Measurements from ENCODE around the gene RNF19B. TPM values are rescaled to one million over a fixed set of nuclear protein-coding genes. Genes with fewer than 3 reads are reported as not detected.
A peak's percentile ranks its signal among the peaks of the same experiment; 100 is the strongest.

Gene RNF19B
- total and polyA plus RNA-seq, 2 of the 13 experiments (the other 11 are each of a cell fraction or from before 2014, with no cell fraction given), result 15.3 to 22.5 TPM

GRCh38 chr1:32893198-32894018 lies 71.2 kb downstream of the RNF19B start:
- DNase-seq (ENCODE audit: low spot score) (no peak), FAIRE-seq (no peak), ATAC-seq (peak; percentile 54; the same call in 2 of the 3 replicates)
- in situ Hi-C loops (cut with HindIII; ENCODE audit: extremely low pct_ligation_motif_present, low pct_unique_long_range_greater_than_20kb), result no loop called here
- ChIA-PET CTCF (ENCODE audit: low intra/inter-chr PET ratio, low total read pairs) (no interaction called here), POLR2A (no interaction called here)
- H3K4me3 ChIP-seq (replicated peaks in 1 of 3; ENCODE audit: insufficient read depth in 1 of 3, low read depth in 2 of 3, low read length in 3 of 3), result peak overlapping the region; percentile 11 to 62 (median 55); a peak in 4 of 6 replicates
- TF ChIP-seq SRSF1 (optimal IDR thresholded peaks at IDR 0.05; ENCODE audit: low read depth, low read length) (peak; percentile 63), PATZ1 (CRISPR knock-in tag; IDR thresholded peaks at IDR 0.05) (peak; percentile 68), RXRA (CRISPR knock-in tag; IDR thresholded peaks at IDR 0.05) (0 out of 2 replicates have a peak, but pooled peaks have one; percentile 3), STAG1 (CRISPR knock-in tag; IDR thresholded peaks at IDR 0.05) (0 out of 2 replicates have a peak, but pooled peaks have one; percentile 11), ZKSCAN8 (CRISPR knock-in tag; IDR thresholded peaks at IDR 0.05; ENCODE audit: borderline replicate concordance) (no peak), AHDC1 (CRISPR knock-in tag; IDR thresholded peaks at IDR 0.05; ENCODE audit: borderline replicate concordance) (no peak), EHMT2 (IDR thresholded peaks at IDR 0.05; ENCODE audit: borderline replicate concordance, low read depth, low read length) (no peak), CCAR2 (optimal IDR thresholded peaks at IDR 0.05; ENCODE audit: low read depth, low read length) (no peak), MIXL1 (CRISPR knock-in tag; IDR thresholded peaks at IDR 0.05) (no peak), ZNF720 (CRISPR knock-in tag; IDR thresholded peaks at IDR 0.05) (no peak), PHB2 (IDR thresholded peaks at IDR 0.05; ENCODE audit: partially characterized antibody) (no peak), MTF2 (CRISPR knock-in tag; IDR thresholded peaks at IDR 0.05; ENCODE audit: borderline replicate concordance) (0 out of 2 replicates have a peak, but pooled peaks have one; percentile 48), ZNF639 (CRISPR knock-in tag; conservative IDR thresholded peaks at IDR 0.05) (no peak)
- TF ChIP-seq, protein P1, sequence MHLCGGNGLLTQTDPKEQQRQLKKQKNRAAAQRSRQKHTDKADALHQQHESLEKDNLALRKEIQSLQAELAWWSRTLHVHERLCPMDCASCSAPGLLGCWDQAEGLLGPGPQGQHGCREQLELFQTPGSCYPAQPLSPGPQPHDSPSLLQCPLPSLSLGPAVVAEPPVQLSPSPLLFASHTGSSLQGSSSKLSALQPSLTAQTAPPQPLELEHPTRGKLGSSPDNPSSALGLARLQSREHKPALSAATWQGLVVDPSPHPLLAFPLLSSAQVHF (CRISPR knock-in tag; IDR thresholded peaks at IDR 0.05), result no peak
- no peak overlapping the region for H2AFZ ChIP-seq (ENCODE audit: low read length)
- H3K9me3 ChIP-seq (ENCODE audit: low read length), result no peaks in the 10 kb centered on the region
- BruUV-seq (replicated peaks), result no TSS peak
- H3K27me3 ChIP-seq (ENCODE audit: control insufficient read depth in 1 of 2, insufficient read depth in 2 of 2, low read length in 2 of 2), result peaks cover 8 to 65% of the 10 kb centered on the region in 2 experiments; a peak in 3 of 5 replicates
- no peaks in the 10 kb centered on the region for H3K79me2 ChIP-seq (ENCODE audit: insufficient read depth, low read length)
- H3K4me1 ChIP-seq (ENCODE audit: insufficient read depth, low read length), result no peaks in the 10 kb centered on the region
- 10% methylated on average over 22 of the region's 58 CpGs for WGBS (ENCODE audit: low lambda C conversion rate)
- no peak overlapping the region for H3K9ac ChIP-seq (ENCODE audit: insufficient read depth, low read depth, low read length)
- no peaks in the 10 kb centered on the region for H3K36me3 ChIP-seq (replicated peaks in 1 of 2; ENCODE audit: control insufficient read depth in 1 of 2, insufficient read depth in 2 of 2, low read length in 2 of 2)
- H4K20me1 ChIP-seq (ENCODE audit: insufficient read depth, low read length), result 0 out of 2 replicates have a peak, but pooled peaks cover 2% of the 10 kb centered on the region
- intact Hi-C loops (cut with micrococcal nuclease; ENCODE audit: unreplicated experiment), result no loop called here
- H3K27ac ChIP-seq (ENCODE audit: extremely low read length, insufficient read depth, low read length), result no peak overlapping the region
- H3K4me2 ChIP-seq (ENCODE audit: low read depth, low read length), result peak overlapping the region; percentile 74
